Astrocyte (in vitro differentiated cells and primary cell): ENCODE measurements around the gene RIMBP2. TPM values are rescaled to one million over a fixed set of nuclear protein-coding genes. Genes with fewer than 3 reads are reported as not detected.

Experiments
- DNase-seq: peaks from one replicate; pipeline ENCODE4 v3.0.0-alpha.2; 2010; ENCODE audit warnings: low read depth
- FAIRE-seq: peaks from 2 replicates; lab custom pipeline; 2011; peaks lifted over from hg19 to GRCh38; lab: Jason Lieb, UNC
- H2AFZ ChIP-seq: 2 replicates; pipeline ENCODE4 v1.6.0; 2012; ENCODE audit warnings: low read depth, low read length, inconsistent platforms
- H3K27ac ChIP-seq: 2 replicates; pipeline ENCODE4 v1.5.1; 2011; ENCODE audit warnings: low read depth, low read length, inconsistent platforms
- H3K27me3 ChIP-seq: 2 replicates; pipeline ENCODE4 v1.6.0; 2011; ENCODE audit warnings: low read length, inconsistent platforms; ENCODE audit not compliant: insufficient read depth
- H3K36me3 ChIP-seq: 2 replicates; pipeline ENCODE4 v1.5.1; 2011; ENCODE audit warnings: low read length, inconsistent platforms; ENCODE audit not compliant: insufficient read depth
- H3K4me1 ChIP-seq: 2 replicates; pipeline ENCODE4 v1.5.1; 2011; ENCODE audit warnings: low read length, inconsistent platforms; ENCODE audit not compliant: insufficient read depth
- H3K4me2 ChIP-seq: 2 replicates; pipeline ENCODE4 v1.6.0; 2012; ENCODE audit warnings: low read length, inconsistent platforms
- H3K4me3 ChIP-seq: 2 replicates; pipeline ENCODE4 v1.5.1; 2011; ENCODE audit warnings: low read depth, mild to moderate bottlenecking, low read length, inconsistent platforms; ENCODE audit not compliant: insufficient read depth
- H3K79me2 ChIP-seq: 2 replicates; pipeline ENCODE4 v1.6.0; 2012; ENCODE audit warnings: mild to moderate bottlenecking, low read length, inconsistent platforms; ENCODE audit not compliant: insufficient read depth
- H3K9ac ChIP-seq: 2 replicates; pipeline ENCODE4 v1.6.0; 2012; ENCODE audit warnings: mild to moderate bottlenecking, low read length, inconsistent platforms
- H3K9me3 ChIP-seq: 2 replicates; pipeline ENCODE4 v1.5.1; 2012; ENCODE audit warnings: low read depth, mild to moderate bottlenecking, low read length, inconsistent platforms; ENCODE audit not compliant: insufficient read depth
- H4K20me1 ChIP-seq: 2 replicates; pipeline ENCODE4 v1.6.0; 2012; ENCODE audit warnings: low read length, inconsistent platforms; ENCODE audit not compliant: insufficient read depth
- H3K27ac Mint-ChIP-seq: one replicate; pipeline ENCODE4 v1.8.0; 2021; ENCODE audit warnings: mild to moderate bottlenecking, mixed read lengths; ENCODE audit not compliant: unreplicated experiment
- H3K27me3 Mint-ChIP-seq: one replicate; pipeline ENCODE4 v1.8.0; 2021; ENCODE audit warnings: low read depth, mixed read lengths; ENCODE audit not compliant: unreplicated experiment
- H3K36me3 Mint-ChIP-seq: one replicate; pipeline ENCODE4 v1.8.0; 2021; ENCODE audit warnings: low read depth, mixed read lengths; ENCODE audit not compliant: unreplicated experiment
- H3K4me1 Mint-ChIP-seq: one replicate; pipeline ENCODE4 v1.8.0; 2021; ENCODE audit warnings: low read depth, mixed read lengths; ENCODE audit not compliant: unreplicated experiment
- H3K4me3 Mint-ChIP-seq: one replicate; pipeline ENCODE4 v1.8.0; 2021; ENCODE audit warnings: mild to moderate bottlenecking, moderate library complexity, mixed read lengths; ENCODE audit not compliant: unreplicated experiment
- H3K9me3 Mint-ChIP-seq: one replicate; pipeline ENCODE4 v1.8.0; 2021; ENCODE audit warnings: mild to moderate bottlenecking, mixed read lengths; ENCODE audit not compliant: unreplicated experiment
- CTCF ChIP-seq: IDR thresholded peaks from 2 replicates; pipeline ENCODE4 v1.5.1; 2011; ENCODE audit warnings: low read depth, mild to moderate bottlenecking, inconsistent platforms, low read length, moderate library complexity; ENCODE audit not compliant: insufficient read depth
- EZH2 ChIP-seq: IDR thresholded peaks from 2 replicates; pipeline ENCODE4 v1.6.1; 2012; ENCODE audit warnings: mild to moderate bottlenecking, low read length, inconsistent platforms; ENCODE audit not compliant: insufficient read depth
- total RNA-seq: library from RNA; stranded (reverse); gene quantifications from 2 replicates; pipeline ENCODE4 v1.2.1, GENCODE V29; 2021

RIMBP2 gene
- total RNA-seq, 1 donor from 2014 or later, result 2.2 TPM

DNA sequence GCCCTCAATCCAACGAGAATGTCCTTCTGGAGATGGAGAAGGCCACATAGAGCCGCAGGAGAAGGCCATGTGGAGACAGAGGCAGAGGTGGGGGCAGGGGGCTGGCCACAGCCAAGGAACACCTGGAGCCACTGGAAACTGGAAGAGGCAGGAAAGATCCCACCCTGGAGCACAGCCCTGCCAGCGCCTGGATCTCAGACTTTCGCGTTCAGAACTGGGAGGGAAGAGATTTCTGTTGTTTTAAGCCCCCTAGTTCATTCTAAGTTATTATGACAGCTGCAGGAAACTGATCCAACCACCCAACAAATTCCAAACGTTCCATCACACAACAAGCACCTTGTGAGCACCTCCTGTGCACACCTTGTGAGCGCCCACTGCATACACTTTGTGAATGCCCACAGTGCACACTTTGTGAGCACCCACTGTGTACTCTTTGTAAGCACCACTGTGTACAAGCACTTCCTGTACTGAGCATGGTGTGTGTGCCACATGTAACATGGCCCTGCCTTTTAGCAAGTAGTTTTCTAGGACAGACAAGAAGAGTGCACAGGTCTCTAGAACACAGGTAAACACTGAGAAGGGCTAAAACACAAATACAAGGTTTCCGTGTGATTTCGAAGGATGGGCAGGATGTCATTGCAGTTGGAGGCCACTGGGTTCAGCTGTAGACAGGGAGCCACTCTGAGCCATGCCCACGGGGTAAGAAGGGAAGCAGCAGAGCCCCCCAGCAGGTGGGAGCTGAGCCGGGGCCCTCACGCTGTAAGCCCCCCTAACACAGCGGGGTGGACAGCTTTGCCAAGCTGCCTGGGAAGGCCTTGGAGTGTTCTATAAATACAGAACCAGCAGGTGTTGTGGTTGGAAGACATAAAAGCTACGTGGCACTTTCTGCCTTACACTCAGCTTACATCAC is 15.4 kb downstream of the RIMBP2 start:
- FAIRE-seq (no peak), DNase-seq (no peak)
- Mint-ChIP-seq H3K9me3 (peaks cover 6% of the 10 kb centered on the region), H3K27ac (no peak overlapping the region), H3K36me3 (peaks cover 2% of the 10 kb centered on the region), H3K27me3 (peaks cover 17% of the 10 kb centered on the region), H3K4me1 (no peaks in the 10 kb centered on the region), H3K4me3 (no peak overlapping the region)
- no peaks in the 10 kb centered on the region for H3K27me3 ChIP-seq
- no peak overlapping the region for H3K27ac ChIP-seq
- TF ChIP-seq CTCF (no peak), EZH2 (no peak)
- no peaks in the 10 kb centered on the region for H4K20me1 ChIP-seq
- no peaks in the 10 kb centered on the region for H3K36me3 ChIP-seq
- no peak overlapping the region for H2AFZ ChIP-seq
- no peaks in the 10 kb centered on the region for H3K4me1 ChIP-seq
- H3K4me2 ChIP-seq, result no peak overlapping the region
- no peak overlapping the region for H3K9ac ChIP-seq
- no peak overlapping the region for H3K4me3 ChIP-seq
- H3K79me2 ChIP-seq, result no peaks in the 10 kb centered on the region
- peaks cover 5% of the 10 kb centered on the region for H3K9me3 ChIP-seq

GRCh38 chr12:130698106-130698505 is 18.0 kb downstream of the RIMBP2 start:
- H3K9ac ChIP-seq, result no peak overlapping the region
- H3K9me3 Mint-ChIP-seq, result peaks cover 6% of the 10 kb centered on the region
- H2AFZ ChIP-seq, result no peak overlapping the region
- TF ChIP-seq EZH2, result no peak
- no peak for TF ChIP-seq CTCF
- H3K27ac ChIP-seq, result no peak overlapping the region
- peaks cover 10% of the 10 kb centered on the region for H3K27me3 Mint-ChIP-seq
- H3K27ac Mint-ChIP-seq, result no peak overlapping the region
- no peaks in the 10 kb centered on the region for H3K4me1 ChIP-seq
- H3K4me3 ChIP-seq, result no peak overlapping the region
- H3K4me1 Mint-ChIP-seq, result no peaks in the 10 kb centered on the region
- no peak for FAIRE-seq
- DNase-seq, result no peak
- H3K79me2 ChIP-seq, result no peaks in the 10 kb centered on the region
- H3K36me3 ChIP-seq, result no peaks in the 10 kb centered on the region
- H3K36me3 Mint-ChIP-seq, result peaks cover 2% of the 10 kb centered on the region
- no peaks in the 10 kb centered on the region for H3K27me3 ChIP-seq
- H3K9me3 ChIP-seq, result peaks cover 5% of the 10 kb centered on the region
- H3K4me3 Mint-ChIP-seq, result no peak overlapping the region
- H3K4me2 ChIP-seq, result no peak overlapping the region
- no peaks in the 10 kb centered on the region for H4K20me1 ChIP-seq
